HG02588 (cell line): ENCODE measurements around the gene CFAP20.
"Not testable (repeated sequence)": the region's sequence is repeated elsewhere in the genome, so short reads cannot be mapped to it uniquely, and the experiment has no call there.

Experiments
- ATAC-seq: cut with Tn5 transposase; IDR thresholded peaks from one replicate; pipeline ENCODE4 v1.9.1; 2021; ENCODE audit warnings: mild to moderate bottlenecking, moderate library complexity; ENCODE audit not compliant: unreplicated experiment

CFAP20 gene

DNA sequence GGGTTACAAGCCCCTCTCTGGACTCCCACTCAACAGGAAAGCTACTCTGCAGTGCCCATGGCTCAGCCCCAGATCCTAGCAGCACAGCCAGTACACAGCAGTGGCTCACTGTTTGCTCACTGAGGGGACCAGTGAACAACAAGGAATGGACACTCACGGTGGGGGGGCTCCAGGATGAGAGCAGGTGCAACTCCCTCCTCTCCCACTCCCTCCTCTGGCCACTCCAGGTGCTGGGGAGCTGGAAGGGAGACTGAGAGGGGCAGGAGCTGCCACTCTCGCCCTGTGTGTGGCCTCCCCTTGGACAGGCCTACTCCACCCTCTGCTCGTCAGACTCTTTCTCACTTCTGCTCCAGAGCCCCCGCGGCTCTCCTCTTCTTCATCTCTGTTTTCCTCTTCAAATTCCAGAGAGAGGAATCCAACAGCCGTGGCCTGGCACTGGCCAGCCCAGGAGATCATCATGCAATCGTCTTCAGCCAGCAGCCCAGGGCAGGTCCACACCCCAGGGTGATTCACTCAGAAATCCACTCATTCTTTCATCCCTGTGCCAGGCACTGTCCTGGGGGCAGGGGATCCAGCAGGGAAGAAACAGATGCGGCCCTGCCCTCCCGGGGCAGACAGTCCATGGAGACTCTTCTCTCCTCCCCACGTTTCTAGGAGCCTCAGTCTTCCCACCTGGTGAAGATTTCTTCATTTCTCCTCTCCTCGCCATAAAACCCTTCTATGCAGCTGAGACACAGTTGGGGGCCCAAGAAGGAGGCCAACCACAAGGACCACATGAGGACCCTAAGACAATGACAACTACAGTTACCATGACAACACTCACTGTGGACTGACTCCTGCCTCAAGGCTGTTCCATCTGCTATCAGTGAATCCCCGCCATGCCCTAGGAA is 30.7 kb downstream of the CFAP20 start:
- ATAC-seq, result no peak

DNA sequence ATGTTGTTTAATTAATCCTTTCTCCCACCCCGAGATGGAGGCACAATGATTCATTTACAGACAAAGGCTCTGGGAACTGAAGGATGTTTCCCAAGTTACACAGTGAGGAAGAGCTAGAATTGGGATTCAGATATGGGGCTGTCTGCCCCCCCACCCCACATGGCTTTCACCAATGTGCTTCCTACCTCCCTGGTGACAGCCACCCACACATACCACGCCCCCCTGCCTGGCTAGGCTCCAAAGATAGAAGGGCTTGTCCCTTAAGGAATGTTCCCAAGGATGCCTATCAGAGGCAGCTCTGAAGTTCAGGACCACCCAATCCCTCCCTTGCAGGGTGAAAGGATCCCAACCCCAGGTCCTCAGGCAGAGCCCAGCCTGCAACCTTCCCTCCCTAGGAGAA is 32.9 kb downstream of the CFAP20 start:
- ATAC-seq, result no peak

DNA sequence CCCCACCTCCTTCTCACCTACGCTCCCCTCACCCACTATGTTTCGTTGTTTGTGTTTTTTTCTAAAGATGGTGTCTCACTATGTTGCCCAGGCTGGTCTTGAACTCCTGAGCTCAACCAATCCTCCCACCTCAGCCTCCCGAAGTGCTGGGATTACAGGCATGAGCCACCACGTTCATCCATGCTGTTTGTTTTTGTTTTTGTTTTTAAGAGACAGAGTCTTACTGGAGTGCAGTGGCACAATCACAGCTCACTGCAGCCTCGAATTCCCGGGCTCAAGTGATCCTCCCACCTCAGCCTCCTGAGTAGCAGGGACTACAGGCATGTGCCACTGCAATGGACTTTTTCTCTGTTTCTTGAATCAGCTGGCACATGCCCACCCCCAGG is 33.6 kb downstream of the CFAP20 start:
- ATAC-seq, result not testable (repeated sequence)

DNA sequence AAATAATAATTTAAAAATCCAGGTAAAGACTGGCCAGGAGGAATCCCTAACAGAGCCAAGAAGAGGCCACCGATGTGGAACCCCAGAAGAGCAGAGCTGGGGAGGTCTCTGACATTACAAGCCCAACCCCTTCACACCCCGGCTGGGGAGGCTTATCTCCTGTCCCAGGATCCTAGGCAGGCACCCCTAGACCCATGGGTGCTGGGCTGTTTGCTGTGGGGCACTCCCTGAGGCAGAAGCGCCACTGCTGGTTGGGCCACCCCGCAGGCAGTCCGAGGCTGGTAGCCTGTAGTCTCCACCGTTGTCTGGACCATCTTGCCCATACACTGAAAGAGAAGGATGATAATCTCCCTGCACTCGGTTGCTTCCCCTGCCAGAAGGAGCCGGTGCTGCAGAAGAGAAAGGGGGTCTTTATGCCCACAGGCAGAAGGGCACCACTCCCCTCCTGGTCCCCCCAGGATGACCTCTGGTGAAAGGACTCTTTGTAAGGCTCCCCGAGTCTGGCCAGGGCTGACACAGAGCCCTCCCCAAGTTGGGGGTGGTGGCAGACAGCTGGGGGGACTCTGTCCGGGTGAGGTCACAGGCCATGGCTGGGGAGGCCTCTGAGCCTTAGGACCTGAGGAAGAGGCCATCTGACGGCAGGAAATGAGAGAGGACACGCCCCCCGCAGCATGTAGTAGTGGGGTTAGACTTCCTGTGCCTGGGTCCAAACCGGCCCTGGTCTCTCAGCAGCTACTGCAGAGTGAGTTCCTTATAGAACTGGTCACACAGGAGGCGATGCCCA is 34.2 kb downstream of the CFAP20 start:
- ATAC-seq, result no peak

DNA sequence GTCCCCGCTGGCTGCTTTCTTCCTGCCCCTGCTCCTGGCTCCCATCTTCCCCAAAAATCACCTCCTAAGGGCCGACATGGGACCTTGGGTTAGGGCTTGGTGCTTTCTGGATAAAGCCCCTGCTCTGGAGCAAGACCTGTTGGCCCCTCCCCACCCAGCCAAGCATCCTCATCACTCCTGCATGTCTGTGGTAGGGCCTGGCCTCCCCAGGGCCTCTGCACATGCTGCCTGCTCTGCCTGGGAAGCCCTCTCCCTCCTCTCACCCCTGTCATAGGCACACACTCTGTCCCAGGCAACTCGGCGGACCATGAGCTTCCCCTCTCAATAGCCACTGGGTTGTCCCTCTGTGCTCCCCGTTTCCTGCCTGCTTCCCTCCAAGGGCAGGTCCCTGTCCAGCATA is 35.2 kb downstream of the CFAP20 start:
- ATAC-seq, result no peak

DNA sequence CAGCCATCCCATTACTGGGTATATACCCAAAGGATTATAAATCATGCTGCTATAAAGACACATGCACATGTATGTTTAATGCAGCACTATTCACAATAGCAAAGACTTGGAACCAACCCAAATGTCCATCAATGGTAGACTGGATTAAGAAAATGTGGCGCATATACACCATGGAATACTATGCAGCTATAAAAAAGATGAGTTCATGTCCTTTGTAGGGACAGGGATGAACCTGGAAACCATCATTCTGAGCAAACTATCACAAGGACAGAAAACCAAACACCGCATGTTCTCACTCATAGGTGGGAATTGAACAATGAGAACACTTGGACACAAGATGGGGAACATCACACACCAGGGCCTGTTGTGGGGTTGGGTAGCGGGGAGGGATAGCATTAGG is 38.8 kb downstream of the CFAP20 start:
- ATAC-seq, result not testable (repeated sequence)

DNA sequence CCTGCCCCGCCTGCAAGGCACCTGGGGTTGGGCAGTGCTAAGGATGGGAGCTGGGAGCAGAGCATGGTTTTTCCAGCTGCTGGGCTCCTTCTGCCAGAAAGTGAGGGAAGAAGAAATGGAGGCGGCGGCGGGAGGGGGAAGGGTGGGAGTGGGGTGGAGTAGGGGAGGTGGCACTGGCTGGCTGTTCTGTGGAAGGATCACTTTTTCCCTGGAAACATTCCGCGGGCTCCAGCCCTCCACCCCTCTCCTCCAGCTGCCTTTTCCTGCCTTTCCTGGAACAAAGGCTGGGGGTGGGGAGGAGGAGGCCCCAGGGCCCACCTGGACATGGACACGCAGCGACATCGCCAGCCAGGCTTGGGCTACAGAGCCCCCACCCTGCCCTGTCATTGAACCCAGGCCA is 41.1 kb downstream of the CFAP20 start:
- ATAC-seq, result no peak

DNA sequence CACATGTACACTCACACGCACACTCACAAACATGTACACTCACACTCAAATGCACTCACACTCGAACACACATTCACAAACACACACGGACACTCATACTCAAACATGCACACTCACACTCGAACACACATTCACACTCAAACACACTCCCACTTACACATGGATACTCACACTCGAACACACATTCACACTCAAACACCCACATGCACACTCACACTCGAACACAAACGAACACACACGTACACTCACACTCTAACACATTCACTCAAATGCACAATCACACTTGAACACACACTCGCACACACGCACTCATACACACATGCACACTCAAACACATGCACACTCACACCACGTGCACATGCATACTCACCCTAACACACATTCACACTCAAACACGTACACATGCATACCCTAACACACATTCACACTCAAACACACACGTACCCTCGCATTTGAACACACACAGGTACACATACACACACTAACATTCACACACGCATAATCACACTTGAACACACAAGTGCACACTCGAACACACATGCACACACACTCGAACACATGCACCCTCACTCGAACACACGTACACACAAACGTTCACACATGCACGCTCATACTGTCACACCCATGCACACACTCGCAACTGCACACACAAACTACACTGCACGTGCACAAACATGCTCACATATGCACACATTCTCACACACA is 41.8 kb downstream of the CFAP20 start:
- no peak for ATAC-seq

DNA sequence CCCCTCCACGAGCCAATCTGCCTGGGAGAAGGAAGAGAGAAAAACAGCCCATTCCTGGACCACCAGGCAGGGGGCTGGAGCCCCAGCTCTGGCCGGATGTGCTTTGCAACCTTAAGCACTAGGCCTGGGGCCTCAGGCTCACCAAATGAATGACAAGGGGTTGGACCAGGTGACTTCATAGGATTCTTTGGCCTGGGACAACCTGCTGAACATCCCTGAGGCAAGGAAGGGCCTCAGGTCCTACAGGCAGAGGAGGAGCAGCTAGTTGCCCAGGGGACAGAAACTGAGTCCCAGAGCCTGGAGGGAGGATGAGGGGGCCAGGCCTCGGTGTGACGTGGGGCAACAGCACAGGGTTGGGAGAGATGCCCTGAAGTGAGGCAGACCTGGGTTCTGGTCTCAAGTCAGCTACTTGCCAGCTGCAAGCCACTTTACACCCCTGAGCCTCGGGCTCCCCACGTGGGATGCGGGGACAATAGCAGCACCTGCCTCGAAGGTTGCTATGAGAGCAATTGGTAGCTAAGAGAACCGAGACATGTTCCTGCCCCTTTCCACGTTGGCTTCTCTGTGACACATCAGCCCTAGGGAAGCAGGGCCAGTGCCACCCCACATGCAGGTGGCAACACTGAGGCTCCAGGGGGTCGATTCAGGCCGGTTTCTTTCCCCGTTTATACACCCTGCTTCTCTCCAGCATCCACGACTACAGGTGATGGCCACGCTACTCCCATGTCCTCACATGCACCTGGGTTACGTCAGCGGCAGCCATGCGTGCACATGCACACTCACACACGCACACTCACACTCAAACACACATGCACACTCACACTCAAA is 42.6 kb downstream of the CFAP20 start:
- no peak for ATAC-seq

DNA sequence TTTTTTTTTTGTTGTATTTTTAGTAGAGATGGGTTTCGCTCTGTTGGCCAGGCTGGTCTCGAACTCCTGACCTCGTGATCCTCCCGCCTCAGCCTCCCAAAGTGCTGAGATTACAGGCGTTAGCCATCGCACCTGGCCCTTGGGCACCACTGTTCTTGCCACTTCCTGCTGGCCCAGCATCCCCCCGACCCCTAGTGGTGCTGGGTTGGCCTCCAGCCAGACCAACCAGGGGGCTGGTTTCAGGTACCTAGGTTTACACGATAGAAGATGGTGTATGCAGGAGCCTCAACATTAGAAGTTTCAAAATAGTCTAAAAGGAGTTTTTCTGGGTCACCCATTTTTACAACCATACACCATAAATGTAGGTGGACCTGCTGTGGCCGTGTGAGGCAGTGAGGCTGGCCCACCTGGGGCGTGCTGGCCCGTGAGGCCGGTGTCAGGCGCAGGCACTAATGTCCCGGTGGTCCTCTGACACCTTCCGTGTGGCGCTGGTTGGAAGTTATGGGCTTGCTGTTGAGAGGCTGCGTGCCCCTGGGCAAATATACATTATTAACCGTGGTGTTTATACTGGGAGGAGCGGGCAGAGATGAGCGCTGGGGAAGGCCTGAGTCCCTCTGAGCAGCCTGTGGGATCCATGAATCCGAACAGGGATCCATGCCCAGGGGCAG is 43.5 kb downstream of the CFAP20 start:
- ATAC-seq, result no peak

DNA sequence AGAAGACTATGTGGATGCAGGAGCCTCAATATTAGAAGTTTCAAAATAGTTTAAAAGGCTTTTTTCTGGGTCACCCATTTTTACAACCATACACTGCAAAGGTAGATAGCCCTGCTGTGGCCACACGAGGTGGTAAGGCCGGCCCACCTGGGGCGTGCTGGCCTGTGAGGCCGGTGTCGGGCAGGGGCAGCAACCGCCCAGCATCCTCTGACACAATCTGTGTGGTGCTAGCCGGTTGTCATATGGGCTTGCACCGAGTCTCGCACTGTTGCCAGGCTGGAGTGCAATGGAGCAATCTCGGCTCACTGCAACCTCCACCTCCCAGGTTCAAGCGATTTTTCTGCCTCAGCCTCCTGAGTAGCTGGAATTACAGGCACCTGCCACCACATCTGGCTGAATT is 44.0 kb downstream of the CFAP20 start:
- no peak for ATAC-seq

DNA sequence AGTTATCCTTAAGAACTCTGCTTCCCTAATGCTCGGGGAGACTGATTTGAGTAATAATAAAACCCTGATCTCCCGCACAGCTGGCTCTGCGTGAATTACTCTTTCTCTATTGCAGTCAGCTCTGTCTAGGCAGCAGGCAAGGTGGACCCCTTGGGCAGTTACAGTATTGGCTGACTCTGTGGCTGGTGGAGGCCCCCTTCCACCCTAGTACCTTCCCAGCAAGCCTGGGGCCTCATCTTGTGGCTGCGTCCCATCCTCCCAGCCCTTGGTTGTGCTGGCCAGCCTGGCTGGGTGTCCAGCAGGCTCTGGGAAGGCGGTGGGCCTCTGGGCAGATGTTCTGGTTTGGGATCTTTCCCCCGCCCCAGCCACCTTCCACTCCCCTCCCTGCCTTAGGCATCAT is 44.5 kb downstream of the CFAP20 start:
- no peak for ATAC-seq

DNA sequence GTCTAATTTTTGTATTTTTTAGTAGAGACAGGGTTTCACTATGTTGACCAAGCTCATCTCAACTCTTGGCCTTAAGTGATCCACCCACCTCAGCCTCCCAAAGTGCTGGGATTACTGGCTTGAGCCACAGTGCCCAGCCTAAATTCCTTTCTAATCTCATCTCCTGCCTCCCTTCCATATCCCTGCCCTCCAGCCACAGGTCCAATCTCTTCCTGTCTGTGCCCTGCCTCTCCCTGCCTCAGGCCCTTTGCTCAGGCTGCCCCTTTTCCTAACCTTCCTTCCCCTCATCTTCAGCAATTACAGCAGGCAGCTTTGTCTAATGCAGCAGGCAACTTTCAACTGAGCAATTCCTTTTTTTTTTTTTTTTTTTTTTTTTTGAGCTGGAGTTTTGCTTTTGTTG is 46.8 kb downstream of the CFAP20 start:
- ATAC-seq, result no peak

DNA sequence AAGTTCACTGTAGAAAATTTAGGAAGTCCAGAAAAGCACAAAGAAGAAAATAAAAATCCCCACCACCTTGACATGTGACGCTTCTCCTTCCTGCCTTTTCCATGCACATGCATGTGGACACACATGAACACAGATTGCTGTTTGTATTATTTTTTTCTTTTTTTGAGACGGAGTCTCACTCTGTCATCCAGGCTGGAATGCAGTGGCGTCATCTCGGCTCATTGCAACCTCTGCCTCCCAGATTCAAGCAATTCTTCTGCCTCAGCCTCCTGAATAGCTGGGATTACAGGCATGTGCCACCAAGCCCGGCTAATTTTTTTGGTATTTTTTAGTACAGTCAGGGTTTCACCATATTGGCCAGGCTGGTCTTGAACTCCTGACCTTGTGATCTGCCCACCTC is 48.5 kb downstream of the CFAP20 start:
- ATAC-seq, result not testable (repeated sequence)

DNA sequence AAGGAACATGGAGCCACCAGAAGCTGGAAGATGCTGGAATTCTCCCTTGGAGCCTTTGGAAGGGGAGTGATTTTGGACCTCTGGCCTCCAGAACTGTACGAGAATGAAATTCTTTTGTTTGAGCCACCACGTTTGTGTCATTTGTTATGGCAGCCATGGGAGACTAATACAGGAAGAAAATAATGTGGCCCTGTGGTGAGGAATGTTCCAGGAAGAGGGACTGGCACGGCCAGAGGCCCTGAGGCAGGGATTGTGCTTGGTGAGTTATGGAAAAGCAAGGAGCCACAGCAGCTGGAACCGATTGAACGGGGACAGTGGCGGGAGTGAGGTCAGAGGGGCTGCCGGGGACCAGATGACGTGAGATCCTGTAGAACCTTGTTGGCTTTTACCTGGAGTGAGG is 51.4 kb downstream of the CFAP20 start:
- no peak for ATAC-seq

DNA sequence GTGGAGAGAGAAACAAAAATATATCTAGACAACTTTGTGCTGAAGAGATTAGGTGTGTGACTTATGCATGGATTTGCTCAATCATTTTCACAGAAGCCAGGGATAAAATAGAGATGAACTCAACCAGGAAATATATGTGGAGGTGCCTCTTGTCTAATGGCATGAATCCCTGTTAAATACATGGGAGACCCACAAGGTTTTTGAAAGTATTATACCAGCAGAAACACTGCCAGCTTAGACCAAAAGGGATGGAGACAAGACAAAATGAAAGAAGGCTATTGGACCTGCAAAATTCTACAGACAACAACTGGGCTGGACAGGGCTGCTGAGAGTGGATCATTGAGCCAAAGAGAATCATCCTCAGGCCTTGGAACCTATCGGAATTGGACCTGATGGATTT is 52.7 kb downstream of the CFAP20 start:
- ATAC-seq, result no peak

DNA sequence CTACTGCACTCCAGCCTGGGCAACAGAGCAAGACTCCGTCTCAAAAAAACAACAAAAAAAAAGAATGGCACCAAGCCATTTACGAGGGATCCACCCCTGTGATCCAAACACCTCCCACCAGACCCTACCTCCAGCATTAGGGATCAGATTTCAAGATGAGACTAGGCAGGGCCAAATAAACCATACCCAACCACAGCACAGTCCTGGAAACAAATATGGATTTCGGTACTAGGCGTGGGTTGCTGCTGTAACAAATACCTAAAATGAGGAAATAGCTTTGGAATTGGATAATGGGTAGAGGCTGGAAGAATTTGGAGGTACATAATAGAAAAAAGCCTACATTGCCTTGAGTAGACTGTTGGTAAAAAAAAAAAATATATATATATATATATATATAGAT is 54.5 kb downstream of the CFAP20 start:
- ATAC-seq, result no peak

DNA sequence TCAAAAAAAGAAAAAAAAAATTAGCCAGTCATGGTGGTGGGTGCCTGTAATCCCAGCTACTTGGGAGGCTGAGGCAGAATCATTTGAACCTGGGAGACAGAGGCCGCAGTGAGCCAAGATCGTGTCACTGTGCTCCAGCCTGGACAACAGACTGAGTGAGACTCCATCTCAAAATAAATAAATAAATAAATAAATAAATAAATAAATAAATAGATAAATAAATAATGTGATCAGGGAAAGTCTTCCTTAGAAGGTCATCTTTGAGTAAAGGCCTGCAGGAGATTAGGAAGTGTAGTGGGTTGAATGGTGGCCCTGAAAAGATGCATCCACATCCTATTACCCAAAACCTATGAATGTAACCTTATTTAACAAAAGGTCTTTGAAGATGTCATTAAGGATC is 56.1 kb downstream of the CFAP20 start:
- ATAC-seq, result not testable (repeated sequence)

DNA sequence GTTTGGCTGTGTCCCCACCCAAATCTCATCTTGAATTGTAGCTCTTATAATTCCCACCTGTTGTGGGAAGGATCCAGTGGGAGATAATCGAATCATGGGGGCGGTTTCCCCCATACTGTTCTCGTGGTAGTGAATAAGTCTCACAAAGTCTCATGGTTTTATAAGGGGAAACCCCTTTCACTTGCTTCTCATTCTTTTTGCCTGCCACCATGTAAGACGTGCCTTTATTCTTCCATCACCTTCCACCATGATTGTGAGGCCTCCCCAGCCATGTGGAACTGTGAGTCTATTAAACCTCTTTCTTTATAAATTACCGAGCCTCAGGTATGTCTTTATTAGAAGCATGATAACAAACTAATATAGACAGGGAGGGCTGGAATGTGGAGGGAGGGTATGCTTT is 57.0 kb downstream of the CFAP20 start:
- ATAC-seq, result not testable (repeated sequence)

DNA sequence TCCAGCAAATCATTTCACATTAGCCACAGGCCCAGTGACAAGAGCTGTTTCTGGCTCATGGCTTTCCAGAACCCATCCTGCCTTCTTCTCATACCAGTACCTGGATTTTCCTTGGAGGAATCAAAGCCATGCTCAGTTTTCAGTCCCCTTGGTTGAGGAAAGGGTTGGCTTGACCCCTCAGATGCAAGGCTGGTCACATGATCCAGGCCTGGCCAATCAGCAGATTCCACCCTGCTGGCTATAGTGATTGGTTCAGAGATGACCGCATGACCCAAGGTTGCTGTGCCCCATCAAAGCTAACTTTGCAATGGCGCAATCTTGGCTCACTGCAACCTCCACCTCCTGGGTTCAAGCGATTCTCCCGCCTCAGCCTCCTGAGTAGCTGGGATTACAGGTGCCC is 58.6 kb downstream of the CFAP20 start:
- no peak for ATAC-seq
